SU-DHL-6 (cell line): Measurements from ENCODE around the gene TMPRSS13.

Experiments
- EZH2phosphoT487 ChIP-seq: fragments of 200-600 bp; sonication (generic), shearing (Covaris generic); conservative IDR thresholded peaks from 2 replicates; pipeline ENCODE4 v1.6.1; 2018; ENCODE audit warnings: mild to moderate bottlenecking, antibody characterized with exemption, low read length, moderate library complexity, mixed read lengths
- TF ChIP-seq, protein P1 (sequence below): fragments of 200-600 bp; sonication (generic); IDR thresholded peaks from one replicate; pipeline ENCODE4 v1.5.1; 2017; ENCODE audit warnings: antibody characterized with exemption, mild to moderate bottlenecking, low read length, moderate library complexity; ENCODE audit not compliant: insufficient read depth, poor library complexity, severe bottlenecking

DNA sequence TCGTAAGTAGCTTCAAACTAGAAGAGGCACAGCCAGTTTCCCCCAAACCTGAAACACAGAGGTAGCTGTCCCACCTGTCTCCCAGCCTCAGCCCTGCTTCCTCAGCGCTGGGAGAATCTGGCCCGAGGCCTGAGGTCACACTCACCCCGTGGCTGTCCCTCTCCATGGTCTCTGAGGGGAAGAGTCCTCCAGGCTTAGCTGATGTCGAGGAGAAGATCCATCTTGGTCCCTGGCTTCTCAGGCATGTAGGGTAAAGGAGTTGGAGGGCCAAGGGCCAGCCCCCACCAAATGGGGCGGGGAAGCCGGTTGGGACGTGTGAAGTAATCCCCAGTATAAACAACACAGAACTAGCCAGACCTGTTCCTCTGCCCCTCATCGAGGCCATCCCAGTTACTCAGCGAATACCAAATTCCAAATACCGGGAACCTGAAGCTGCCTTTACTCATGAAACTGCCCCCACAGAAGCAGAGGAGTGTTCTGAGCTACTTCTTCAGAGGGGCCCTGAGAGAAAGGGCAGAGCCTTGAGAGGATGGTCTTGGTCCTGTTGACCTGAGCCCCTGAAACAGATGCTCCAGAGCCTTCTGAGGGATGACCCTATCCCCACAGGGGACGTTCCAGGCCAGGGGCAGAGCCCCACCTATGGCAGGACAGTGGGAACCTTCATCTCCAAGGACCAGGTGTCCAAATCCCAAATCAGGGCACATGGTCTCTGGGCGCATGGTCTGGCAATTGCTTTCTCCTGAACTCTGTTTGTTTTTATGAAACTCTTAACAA, at the start of gene TMPRSS13:
- TF ChIP-seq, protein P1, sequence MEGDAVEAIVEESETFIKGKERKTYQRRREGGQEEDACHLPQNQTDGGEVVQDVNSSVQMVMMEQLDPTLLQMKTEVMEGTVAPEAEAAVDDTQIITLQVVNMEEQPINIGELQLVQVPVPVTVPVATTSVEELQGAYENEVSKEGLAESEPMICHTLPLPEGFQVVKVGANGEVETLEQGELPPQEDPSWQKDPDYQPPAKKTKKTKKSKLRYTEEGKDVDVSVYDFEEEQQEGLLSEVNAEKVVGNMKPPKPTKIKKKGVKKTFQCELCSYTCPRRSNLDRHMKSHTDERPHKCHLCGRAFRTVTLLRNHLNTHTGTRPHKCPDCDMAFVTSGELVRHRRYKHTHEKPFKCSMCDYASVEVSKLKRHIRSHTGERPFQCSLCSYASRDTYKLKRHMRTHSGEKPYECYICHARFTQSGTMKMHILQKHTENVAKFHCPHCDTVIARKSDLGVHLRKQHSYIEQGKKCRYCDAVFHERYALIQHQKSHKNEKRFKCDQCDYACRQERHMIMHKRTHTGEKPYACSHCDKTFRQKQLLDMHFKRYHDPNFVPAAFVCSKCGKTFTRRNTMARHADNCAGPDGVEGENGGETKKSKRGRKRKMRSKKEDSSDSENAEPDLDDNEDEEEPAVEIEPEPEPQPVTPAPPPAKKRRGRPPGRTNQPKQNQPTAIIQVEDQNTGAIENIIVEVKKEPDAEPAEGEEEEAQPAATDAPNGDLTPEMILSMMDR: no peak
- TF ChIP-seq EZH2phosphoT487: no peak
